BE2C (cell line): ENCODE data around the gene KLF17.

ENCODE experiments used
- DNase-seq: peaks from one replicate; pipeline ENCODE4 v3.0.0-alpha.2; 2020
- H3K27me3 ChIP-seq: fragments of 250-450 bp; sonication (Bioruptor Pico); 2 replicates; pipeline ENCODE4 v1.5.1; 2020; ENCODE audit warnings: mild to moderate bottlenecking
- H3K36me3 ChIP-seq: fragments of 250-450 bp; sonication (Bioruptor Pico); 2 replicates; pipeline ENCODE4 v1.5.1; 2020; ENCODE audit warnings: mild to moderate bottlenecking
- H3K4me1 ChIP-seq: fragments of 250-450 bp; sonication (Bioruptor Pico); 2 replicates; pipeline ENCODE4 v1.5.1; 2020
- H3K4me3 ChIP-seq: 2 replicates; pipeline ENCODE4 v1.5.1; 2011; ENCODE audit warnings: low read depth, low read length
- H3K9me3 ChIP-seq: fragments of 250-450 bp; sonication (Bioruptor Pico); 2 replicates; pipeline ENCODE4 v1.5.1; 2020
- CTCF ChIP-seq: IDR thresholded peaks from 2 replicates; pipeline ENCODE4 v1.5.1; 2012; ENCODE audit warnings: mild to moderate bottlenecking, low read depth, low read length

KLF17 gene

GRCh38 chr1:44076066-44076465, 42.6 kb upstream of the KLF17 start:
- no peak for TF ChIP-seq CTCF
- Histone ChIP-seq H3K27me3 (no peaks in the 10 kb centered on the region), H3K4me1 (no peaks in the 10 kb centered on the region), H3K4me3 (no peak overlapping the region), H3K36me3 (no peaks in the 10 kb centered on the region), H3K9me3 (no peaks in the 10 kb centered on the region)
- DNase-seq: no peak

GRCh38 chr1:44077421-44077820, 41.2 kb upstream of the KLF17 start:
- no peak for DNase-seq
- H3K4me3 ChIP-seq: no peak overlapping the region
- no peak for TF ChIP-seq CTCF
- H3K27me3 ChIP-seq: no peaks in the 10 kb centered on the region
- no peaks in the 10 kb centered on the region for H3K4me1 ChIP-seq
- H3K36me3 ChIP-seq: no peaks in the 10 kb centered on the region
- no peaks in the 10 kb centered on the region for H3K9me3 ChIP-seq

- DNase-seq: no peak
- no peak overlapping the region for H3K4me3 ChIP-seq
- H3K27me3 ChIP-seq: no peaks in the 10 kb centered on the region
- no peaks in the 10 kb centered on the region for H3K9me3 ChIP-seq
- TF ChIP-seq CTCF: no peak
- no peaks in the 10 kb centered on the region for H3K36me3 ChIP-seq
- H3K4me1 ChIP-seq: no peaks in the 10 kb centered on the region
Observed at GRCh38 chr1:44078104-44078503, 40.5 kb upstream of the KLF17 start.

- Histone ChIP-seq H3K4me3 (no peak overlapping the region), H3K9me3 (no peaks in the 10 kb centered on the region), H3K4me1 (no peaks in the 10 kb centered on the region), H3K36me3 (no peaks in the 10 kb centered on the region), H3K27me3 (no peaks in the 10 kb centered on the region)
- DNase-seq: no peak
- no peak for TF ChIP-seq CTCF
Observed at GRCh38 chr1:44079566-44079965, 39.1 kb upstream of the KLF17 start.

- no peak for TF ChIP-seq CTCF
Observed at GRCh38 chr1:44084998-44085675, 33.5 kb upstream of the KLF17 start.

GRCh38 chr1:44086692-44087474, 31.7 kb upstream of the KLF17 start:
- no peaks in the 10 kb centered on the region for H3K9me3 ChIP-seq
- no peak for DNase-seq
- TF ChIP-seq CTCF: no peak

More at GRCh38 chr1:44084998-44085675, 33.5 kb upstream of the KLF17 start:
- no peaks in the 10 kb centered on the region for H3K27me3 ChIP-seq
- no peaks in the 10 kb centered on the region for H3K4me1 ChIP-seq
- no peaks in the 10 kb centered on the region for H3K9me3 ChIP-seq
- H3K4me3 ChIP-seq: no peak overlapping the region
- DNase-seq: no peak
- no peaks in the 10 kb centered on the region for H3K36me3 ChIP-seq

More at GRCh38 chr1:44086692-44087474, 31.7 kb upstream of the KLF17 start:
- Histone ChIP-seq H3K4me1 (no peaks in the 10 kb centered on the region), H3K27me3 (no peaks in the 10 kb centered on the region), H3K4me3 (no peak overlapping the region), H3K36me3 (no peaks in the 10 kb centered on the region)
